Measurements from ENCODE around the gene ZNF808.
A peak's percentile ranks its signal among the peaks of the same experiment; 100 is the strongest.
"Not testable (repeated sequence)": the region's sequence is repeated elsewhere in the genome, so short reads cannot be mapped to it uniquely, and the experiment has no call there.

ZNF808 gene

DNA sequence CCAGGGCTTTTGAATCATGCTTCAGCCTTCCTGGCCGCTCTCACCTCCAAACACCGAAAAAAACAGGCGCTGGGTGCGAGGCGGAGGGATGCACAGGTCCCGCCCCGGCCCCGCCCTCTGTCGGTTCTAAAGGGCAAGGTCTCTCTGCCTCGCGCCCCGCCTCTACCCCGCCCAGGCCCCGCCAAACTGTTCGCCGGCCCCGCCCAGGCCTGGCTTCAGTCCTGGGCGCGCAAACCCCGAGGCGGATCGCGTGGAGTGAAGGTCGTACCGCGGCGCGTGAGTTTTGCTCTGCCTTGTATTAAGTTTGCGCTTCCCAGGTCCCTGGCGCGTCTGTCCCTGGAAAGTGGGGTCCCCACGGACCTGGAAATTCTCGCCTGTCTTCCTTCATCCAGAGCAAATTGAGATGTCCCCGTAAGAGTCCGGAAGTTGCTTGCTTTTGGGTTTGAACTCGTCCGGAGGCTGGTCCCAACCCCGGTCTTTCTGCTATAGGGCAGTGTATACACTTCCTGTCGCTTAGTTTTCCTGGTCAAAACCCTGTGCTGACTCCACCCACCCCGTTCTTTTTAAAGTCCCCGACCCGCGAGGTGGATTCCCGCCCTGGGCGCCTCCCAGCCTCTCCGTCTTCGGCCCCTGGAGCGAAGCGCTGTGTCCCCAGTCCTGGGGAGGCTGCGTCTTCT, 8.4 kb downstream of the ZNF808 start:
- FAIRE-seq, result no peak
- DNase-seq (ENCODE audit: low spot score), result peak; percentile 46

DNA sequence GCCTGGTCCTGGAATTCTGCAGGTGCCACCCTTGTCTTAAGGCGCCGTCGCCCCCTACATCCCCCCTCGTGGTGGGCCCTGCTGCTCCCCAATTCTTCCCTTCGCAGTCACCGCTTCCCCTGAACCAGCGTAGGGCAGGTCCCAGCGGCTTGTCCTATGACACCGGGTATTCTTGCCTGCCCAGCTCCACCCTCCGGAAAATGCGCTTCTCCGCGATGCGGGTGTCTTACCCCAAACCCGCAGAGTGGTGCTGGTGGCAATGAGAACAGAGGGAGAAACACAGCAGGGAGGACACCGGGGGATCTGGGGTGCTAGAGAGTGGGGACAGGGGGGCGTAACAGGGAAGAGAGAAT, 9.0 kb downstream of the ZNF808 start:
- FAIRE-seq, result no peak
- DNase-seq (ENCODE audit: low spot score), result no peak

DNA sequence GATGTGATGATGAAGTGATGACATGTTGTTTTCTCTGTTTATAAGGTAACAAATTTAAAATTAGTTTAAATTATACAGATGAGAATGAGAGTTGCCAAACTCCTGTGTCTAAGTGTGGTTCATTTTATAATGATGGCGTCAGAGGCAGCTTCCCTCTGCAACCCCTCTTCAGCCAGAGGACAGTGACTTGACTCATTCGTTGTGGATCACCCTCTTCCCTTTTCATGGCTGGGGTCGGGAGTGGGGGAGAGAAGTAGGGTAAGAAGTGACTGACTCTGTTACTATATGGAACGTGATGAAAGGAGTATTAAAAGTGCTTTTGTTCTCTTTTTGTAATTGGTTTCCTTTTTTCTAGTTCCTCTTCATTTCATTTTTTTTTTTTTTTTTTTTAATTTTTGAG, 11.3 kb downstream of the ZNF808 start:
- DNase-seq (ENCODE audit: low spot score); FAIRE-seq: not testable (repeated sequence)

DNA sequence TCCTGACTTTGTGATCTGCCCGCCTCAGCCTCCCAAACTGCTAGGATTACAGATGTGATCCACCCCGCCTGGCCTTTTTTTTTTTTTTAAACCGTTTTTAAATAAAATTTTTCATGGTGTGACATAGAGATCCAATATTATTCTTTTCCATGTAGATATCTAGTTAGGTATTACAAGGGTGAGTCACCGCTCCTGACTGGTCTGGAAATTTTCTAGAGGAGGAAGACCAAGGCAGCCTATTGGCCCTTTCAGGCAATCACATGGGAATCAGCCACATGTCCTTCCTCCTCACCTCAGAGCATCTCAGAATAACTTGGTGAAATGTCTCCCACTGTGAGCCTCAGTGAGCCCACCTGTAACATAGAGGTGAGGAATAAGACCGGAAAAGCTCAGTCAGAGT, 13.7 kb downstream of the ZNF808 start:
- not testable (repeated sequence) for FAIRE-seq
- peak; percentile 13 for DNase-seq (ENCODE audit: low spot score)

DNA sequence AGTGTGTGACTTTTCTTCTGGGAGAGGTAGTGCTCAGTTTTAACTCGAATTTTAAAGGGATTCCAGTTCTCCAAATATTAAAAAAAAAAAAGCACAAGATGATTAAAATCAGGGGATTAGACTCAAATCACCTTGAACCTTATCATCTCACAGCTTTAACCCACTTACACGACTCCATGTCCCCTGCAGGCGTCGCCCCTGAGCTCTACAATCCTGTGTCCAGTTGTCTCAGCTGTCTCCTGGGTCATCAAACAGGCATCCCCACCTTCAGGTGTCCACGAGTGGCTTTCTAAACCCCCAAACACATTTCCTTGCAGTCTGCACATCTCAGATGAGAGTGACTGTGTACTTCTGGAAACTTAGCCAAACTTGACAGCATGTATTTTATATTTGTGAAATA, 14.1 kb downstream of the ZNF808 start:
- DNase-seq (ENCODE audit: low spot score), result no peak
- FAIRE-seq, result no peak

DNA sequence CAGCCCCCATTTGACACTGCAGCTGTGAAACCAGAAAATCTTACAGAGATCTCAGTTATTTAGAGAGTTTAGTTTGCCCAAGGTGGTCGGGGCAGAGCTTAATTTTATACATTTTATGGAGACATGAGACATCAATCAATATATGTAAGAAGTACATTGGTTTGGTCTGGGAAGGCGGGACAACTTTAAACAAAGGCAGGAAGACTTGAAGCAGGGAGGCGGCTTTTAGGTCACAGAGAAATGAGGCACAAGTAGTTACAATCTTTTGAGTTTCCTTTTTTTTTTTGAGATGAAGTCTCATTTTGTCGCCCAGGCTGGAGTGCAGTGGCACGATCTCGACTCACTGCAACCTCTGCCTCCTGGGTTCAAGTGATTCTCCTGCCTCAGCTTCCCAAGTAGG, 15.1 kb downstream of the ZNF808 start:
- DNase-seq (ENCODE audit: low spot score); FAIRE-seq: not testable (repeated sequence)

DNA sequence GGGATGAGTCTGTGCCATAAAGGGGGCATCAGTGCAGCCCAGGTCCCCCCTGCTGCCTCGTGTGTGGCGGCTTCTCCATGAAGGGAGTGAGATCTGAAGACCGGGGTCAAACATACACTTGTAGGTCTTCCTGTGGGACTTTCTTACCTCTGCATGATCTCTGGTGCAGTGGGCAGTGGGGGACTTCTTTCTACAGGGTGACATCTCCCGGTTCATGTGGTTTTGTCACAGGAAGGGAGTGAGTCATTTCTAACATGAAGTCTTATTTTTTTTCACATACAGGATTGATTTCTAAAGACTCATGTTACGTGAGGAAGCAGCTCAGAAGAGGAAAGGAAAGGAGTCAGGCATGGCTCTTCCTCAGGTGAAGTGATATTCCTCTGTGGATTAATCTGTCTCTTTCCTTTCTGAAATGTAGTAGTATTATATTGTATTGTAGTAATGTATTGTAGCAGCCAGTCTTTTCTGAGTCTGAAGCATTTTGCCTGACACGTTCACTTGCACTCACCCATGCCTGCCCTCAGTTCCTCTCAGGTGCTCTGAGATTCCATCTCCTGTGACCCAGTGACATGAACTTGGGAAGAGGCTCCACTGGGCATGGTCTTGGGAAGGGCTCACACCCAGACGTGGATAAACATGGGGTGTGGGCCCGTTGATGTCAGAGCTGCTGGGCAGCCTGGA, 15.7 kb downstream of the ZNF808 start:
- DNase-seq (ENCODE audit: low spot score) (no peak), FAIRE-seq (no peak)

DNA sequence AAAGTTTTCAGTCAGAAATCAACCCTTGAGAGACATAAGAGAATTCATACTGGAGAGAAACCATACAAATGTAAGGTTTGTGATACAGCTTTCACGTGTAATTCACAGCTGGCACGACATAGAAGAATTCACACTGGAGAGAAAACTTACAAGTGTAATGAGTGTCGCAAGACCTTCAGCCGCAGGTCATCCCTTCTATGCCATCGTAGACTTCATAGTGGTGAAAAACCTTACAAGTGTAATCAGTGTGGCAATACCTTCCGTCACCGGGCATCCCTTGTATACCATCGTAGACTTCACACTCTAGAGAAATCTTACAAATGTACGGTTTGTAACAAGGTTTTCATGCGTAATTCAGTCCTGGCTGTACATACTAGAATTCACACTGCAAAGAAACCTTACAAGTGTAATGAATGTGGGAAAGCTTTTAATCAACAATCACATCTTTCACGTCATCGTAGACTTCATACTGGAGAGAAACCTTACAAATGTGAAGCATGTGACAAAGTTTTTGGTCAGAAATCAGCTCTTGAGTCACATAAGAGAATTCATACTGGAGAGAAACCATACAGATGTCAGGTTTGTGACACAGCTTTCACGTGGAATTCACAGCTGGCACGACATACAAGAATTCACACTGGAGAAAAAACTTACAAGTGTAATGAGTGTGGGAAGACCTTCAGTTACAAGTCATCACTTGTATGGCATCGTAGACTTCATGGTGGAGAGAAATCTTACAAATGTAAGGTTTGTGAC, 26.9 kb downstream of the ZNF808 start:
- FAIRE-seq, result no peak

DNA sequence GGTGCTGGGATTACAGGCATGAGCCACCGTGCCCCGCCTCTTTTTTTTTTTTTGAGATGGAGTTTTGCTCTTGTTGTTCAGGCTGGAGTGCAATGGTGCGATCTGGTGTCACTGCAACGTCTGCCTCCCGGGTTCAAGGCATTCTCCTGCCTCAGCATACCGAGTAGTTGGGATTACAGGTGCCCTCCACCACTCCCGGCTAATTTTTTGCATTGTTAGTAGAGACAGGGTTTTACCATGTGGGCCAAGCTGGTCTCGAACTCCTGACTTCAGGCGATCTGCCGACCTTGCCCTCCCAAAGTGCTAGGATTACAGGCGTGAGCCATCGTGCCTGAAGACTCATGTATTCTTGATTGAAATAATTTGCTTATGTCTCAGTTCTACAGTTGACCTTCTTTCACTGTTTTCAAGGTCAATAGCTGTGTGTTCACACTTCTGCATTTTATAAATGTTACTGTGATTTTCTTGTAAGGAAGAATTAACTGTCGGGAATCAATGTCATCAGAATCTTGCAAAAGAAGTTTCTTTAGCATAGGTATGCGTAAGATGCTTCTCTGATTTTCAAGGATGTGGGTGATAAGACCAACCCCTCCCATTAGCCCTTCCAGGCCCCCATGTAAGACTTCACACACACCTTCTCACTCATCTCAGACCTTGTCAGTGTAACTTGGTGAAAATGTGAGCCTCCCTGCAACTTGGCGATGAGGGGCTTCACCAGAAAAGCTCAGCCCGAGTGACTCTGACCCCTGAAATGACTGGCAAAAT, 29.9 kb downstream of the ZNF808 start:
- no peak for FAIRE-seq
- DNase-seq (ENCODE audit: low spot score), result no peak

More for the DNA sequence above, 26.9 kb downstream of the ZNF808 start:
- no peak for DNase-seq (ENCODE audit: low spot score)

DNA sequence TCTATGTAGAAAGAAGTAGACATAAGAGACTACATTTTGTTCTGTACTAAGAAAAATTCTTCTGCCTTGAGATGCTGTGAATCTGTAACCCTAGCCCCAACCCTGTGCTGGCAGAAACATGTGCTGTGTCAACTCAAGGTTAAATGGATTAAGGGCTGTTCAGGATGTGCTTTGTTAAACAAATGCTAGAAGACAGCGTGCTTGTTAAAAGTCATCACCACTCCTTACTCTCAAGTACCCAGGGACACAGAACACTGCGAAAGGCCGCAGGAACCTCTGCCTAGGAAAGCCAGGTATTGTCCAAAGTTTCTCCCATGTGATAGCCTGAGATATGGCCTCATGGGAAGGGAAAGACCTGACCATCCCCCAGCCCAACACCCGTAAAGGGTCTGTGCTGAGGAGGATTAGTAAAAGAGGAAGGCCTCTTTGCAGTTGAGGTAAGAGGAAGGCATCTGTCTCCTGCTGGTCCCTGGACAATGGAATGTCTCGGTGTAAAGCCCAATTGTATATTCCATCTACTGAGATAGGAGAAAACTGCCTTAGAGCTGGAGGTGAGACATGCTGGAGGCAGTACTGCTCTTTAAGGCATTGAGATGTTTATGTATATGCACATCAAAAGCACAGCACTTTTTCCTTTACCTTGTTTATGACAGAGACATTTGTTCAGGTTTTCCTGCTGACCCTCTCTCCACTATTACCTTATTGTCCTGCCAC, 31.4 kb downstream of the ZNF808 start:
- not testable (repeated sequence) for FAIRE-seq; DNase-seq (ENCODE audit: low spot score)

DNA sequence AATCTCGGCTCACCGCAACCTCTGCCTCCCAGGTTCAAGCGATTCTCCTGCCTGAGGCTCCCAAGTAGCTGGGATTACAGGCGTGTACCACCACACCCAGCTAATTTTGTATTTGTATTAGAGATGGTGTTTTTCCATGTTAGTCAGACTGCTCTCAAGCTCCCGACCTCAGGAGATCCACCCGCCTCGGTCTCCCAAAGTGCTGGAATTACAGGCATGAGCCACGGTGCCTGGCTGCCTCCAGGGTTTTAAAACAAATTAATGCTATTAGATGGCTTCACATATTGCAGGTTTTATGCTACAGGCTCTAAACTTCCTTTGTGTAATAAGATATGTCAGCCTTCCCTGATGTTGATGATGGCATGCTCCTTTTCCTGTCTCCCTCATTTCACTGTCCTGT, 34.1 kb downstream of the ZNF808 start:
- not testable (repeated sequence) for FAIRE-seq; DNase-seq (ENCODE audit: low spot score)

DNA sequence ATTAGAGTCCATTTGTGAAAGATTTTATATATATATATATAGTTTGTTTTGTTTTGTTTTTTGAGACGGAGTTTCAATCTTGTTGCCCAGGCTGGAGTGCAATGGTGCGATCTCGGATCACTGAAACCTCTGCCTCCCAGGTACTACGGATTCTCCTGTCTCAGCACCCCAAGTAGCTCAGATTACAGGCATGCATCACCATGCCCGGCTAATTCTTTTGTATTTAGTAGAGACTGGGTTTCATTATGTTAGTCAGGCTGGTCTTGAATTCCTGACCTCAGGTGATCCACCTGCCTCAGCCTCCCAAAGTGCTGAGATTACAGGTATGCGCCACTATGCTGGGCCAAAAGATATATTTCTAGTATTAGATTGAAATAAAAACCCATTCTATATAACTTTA, 38.7 kb downstream of the ZNF808 start:
- DNase-seq (ENCODE audit: low spot score), result no peak
- FAIRE-seq, result no peak

DNA sequence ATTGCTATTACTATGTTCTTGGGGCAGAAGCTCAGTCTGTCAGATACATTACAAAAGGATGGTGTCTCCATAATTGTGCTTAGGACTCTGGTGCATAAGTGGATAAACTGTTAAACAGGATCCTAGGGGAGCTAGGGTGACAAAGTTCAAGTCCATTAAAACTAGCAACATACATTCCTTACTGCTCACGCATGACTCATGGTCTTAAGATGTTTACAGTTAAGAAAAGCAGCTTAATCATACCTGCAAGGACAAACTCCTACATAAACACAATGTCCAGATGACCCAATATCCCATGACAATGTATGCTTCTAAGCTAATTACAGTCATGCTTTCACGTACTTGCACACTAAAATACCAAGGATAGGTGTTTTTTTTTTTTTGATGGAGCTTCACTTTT, 39.1 kb downstream of the ZNF808 start:
- no peak for FAIRE-seq
- peak; percentile 60 for DNase-seq (ENCODE audit: low spot score)

DNA sequence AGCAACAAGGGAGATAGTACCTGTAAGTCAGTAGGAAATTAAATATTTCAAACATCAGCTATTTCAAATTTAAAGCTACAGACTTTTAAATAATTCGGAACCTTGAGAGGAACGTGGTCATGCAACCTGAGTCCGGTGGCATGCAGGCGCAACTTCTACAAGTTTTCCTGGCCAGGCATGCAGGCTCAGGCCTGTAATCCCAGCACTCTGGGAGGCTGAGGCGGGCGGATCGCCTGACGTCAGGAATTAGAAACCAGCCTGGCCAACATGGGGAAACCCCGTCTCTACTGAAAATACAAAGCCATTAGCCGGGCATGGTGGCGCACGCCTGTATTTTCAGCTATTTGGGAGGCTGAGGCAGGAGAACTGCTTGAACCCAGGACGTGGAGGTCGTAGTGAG, 40.5 kb downstream of the ZNF808 start:
- DNase-seq (ENCODE audit: low spot score) (no peak), FAIRE-seq (no peak)

DNA sequence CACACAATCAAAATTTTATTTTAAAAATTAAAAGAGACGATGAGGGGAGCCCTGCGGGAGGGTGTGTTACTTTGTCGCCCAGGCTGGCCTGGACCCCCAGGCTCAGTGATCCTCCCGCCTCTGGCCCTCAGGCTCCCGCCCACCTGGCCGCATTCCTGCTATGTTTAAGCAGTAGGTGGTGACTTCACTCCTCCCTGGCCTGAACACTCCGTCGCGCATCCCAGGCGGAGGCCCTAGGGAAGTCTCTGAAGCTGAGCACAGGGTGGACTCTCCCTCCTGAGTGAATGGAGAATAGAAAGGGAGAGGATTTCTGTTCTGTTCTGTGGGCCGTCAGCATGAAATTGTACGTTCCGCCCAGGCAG, 42.2 kb downstream of the ZNF808 start:
- FAIRE-seq, result not testable (repeated sequence)
- peak; percentile 8 for DNase-seq (ENCODE audit: low spot score)

DNA sequence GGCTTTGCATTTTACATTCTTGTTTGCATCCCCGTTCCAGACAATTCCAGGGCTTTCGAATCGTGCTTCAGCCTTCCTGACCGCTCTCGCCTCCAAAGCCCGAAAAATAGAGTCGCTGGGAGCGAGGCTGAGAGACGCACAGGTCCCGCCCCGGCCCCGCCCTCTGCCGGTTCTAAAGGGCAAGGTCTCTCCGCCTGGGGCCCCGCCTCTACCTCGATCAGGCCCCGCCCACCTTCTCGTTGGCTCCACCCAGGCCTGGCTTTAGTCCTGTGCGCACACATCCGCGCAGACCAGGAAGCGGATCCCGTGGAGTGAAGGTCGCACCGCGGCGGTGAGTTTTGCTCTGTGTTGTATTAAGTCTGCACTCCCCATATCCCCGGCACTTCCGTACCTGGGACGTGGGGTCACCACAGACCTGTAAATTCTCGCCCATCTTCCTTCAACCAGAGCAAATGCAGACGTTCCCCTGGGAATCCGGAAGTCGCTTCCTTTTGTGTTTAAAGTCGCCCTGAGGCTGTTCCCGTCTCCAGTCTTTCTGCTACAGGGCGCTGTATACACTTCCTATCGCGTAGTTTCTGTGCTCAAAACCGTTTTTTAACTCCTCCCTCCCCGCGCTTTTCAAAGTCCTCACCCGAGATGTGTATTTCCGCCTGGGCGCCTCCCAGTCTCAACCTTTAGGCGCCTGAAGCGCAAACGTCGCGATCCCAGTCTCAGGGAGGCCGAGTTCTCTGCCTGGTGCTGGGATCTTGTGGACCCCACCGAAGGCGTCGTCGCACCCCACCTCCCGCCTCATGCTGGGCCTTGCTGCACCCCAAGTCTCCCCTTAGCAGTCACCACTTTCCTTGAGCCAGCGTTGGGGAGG, 42.8 kb downstream of the ZNF808 start, which contains the start of gene ZNF701:
ZNF701 (plus strand) TSS at position 288 of the 862 bp plus-strand sequence. CDS start 3,861 bp downstream, outside the sequence.
- DNase-seq (ENCODE audit: low spot score) (peak; percentile 79), FAIRE-seq (peak; percentile 40)

DNA sequence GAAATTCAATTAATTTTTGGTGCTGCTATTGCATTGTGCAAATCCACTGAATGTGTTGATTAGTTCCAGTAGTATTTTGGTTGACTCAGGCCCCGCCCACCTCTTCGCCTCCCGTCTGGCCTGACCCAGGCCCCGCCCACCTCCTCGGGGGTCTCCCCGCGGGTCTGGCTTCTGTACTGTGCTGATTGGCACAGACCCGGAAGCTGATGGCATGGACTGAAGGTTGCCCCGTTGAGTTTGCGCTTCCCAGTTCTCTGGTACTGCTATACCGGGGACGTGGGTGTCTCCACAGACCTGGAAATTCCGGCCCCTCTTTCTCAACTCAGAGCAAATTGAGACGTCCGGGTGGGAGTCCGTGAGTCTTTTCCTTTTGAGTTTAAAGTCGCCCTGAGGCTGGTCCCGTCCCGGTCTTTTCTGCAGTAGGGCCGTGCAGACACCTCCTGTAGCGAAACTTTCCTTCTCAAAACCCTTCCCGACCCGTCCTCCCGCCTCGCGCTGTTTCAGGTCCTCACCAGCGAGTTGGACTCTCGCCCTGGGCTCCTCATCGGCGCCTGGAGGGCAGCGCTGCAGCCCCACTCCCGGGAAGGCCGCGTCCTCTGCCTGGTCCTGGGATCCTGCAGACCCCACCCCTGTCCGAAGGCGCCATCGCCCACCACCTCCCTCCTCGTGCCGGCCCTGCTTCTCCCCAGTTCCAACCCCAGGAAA, 57.4 kb downstream of the ZNF808 start:
- DNase-seq (ENCODE audit: low spot score), result no peak
- FAIRE-seq, result no peak

DNA sequence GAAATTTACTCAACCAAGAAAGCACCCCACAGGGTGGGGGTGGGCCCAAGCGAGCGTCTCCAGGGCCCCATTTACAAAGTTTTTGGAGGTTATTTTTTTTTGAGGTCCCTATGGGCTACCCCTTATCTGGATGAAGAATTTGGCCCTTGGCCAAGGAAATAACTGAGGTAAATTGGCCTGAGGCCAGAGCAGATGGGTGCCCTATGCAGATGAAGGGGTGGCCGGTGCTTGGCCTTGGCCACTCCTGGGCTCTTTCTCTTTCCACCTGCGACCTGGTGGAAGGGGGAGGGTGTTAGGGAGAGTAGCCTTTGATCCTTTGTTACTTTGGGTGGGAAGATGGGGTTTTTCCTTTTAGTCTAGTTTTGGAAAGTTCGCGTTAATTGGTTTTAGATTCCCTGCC, 58.1 kb downstream of the ZNF808 start:
- FAIRE-seq (no peak), DNase-seq (ENCODE audit: low spot score) (no peak)

DNA sequence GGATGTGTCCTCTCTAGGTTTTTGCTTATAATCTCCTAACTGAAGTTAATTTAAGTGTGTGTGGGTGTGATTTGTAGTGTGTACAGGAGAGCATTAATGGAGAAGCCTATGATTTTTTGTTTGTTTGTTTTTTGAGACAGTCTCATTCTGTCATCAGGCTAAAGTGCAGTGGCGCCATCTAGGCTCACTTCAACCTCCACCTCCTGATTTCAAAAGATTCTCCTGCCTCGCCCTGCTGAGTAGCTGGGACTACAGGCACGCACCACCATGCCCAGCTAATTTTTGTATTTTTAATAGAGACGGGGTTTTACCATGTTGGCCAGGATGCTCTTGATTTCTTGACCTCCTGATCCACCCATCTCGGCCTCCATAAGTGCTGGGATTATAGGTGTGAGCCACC, 63.3 kb downstream of the ZNF808 start:
- DNase-seq (ENCODE audit: low spot score) (no peak), FAIRE-seq (no peak)

Data from RCC 7860 (cell line).